Lower leg skin (tissue), 3 donors: ENCODE results near the gene GNS.

ENCODE experiments used
- POLR2A ChIP-seq, 2 donors: fragments of 450-650 bp; IDR thresholded peaks; one replicate each; pipeline ENCODE4 v1.6.1; 2016 to 2017; ENCODE audit warnings: antibody characterized with exemption in 2 of 2, mild to moderate bottlenecking in 1 of 2, moderate library complexity in 1 of 2
- TF ChIP-seq, protein P1 (sequence below), 3 donors: fragments of 450-650 bp; IDR thresholded peaks; one replicate each; pipeline ENCODE4 v1.5.1; 2016; ENCODE audit warnings: antibody characterized with exemption in 3 of 3, mild to moderate bottlenecking in 3 of 3, moderate library complexity in 2 of 3

DNA sequence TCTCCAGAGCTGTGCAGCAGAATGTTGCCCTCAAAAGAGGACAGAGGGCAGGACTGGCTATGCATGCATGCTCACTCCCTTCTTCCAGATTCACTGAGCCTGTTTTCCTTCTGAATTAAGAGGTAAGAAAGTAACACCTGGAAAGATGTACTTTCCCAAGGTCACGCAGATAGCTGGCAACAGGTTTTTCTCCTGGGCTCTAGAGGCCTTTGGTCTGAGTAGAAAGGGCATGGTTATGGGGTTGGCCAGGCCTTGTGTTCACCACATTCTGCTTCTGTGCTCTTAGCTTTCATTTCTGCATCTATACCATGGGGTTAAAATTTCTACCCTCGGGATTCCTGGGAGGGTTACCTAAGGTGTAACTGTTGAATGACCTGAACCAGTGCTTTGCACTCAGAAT is 91.4 kb downstream of the GNS start:
- TF ChIP-seq, protein P1, sequence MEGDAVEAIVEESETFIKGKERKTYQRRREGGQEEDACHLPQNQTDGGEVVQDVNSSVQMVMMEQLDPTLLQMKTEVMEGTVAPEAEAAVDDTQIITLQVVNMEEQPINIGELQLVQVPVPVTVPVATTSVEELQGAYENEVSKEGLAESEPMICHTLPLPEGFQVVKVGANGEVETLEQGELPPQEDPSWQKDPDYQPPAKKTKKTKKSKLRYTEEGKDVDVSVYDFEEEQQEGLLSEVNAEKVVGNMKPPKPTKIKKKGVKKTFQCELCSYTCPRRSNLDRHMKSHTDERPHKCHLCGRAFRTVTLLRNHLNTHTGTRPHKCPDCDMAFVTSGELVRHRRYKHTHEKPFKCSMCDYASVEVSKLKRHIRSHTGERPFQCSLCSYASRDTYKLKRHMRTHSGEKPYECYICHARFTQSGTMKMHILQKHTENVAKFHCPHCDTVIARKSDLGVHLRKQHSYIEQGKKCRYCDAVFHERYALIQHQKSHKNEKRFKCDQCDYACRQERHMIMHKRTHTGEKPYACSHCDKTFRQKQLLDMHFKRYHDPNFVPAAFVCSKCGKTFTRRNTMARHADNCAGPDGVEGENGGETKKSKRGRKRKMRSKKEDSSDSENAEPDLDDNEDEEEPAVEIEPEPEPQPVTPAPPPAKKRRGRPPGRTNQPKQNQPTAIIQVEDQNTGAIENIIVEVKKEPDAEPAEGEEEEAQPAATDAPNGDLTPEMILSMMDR (IDR thresholded peaks at IDR 0.05): no peak
- TF ChIP-seq POLR2A (IDR thresholded peaks at IDR 0.05): no peak
